BE2C (cell line): ENCODE results near the gene DNAH6.

Experiments
- DNase-seq: peaks from one replicate; pipeline ENCODE4 v3.0.0-alpha.2; 2020
- H3K27me3 ChIP-seq: fragments of 250-450 bp; sonication (Bioruptor Pico); 2 replicates; pipeline ENCODE4 v1.5.1; 2020; ENCODE audit warnings: mild to moderate bottlenecking
- H3K36me3 ChIP-seq: fragments of 250-450 bp; sonication (Bioruptor Pico); 2 replicates; pipeline ENCODE4 v1.5.1; 2020; ENCODE audit warnings: mild to moderate bottlenecking
- H3K4me1 ChIP-seq: fragments of 250-450 bp; sonication (Bioruptor Pico); 2 replicates; pipeline ENCODE4 v1.5.1; 2020
- H3K4me3 ChIP-seq: 2 replicates; pipeline ENCODE4 v1.5.1; 2011; ENCODE audit warnings: low read depth, low read length
- H3K9me3 ChIP-seq: fragments of 250-450 bp; sonication (Bioruptor Pico); 2 replicates; pipeline ENCODE4 v1.5.1; 2020
- TF ChIP-seq, protein P1 (sequence below): IDR thresholded peaks from 2 replicates; pipeline ENCODE4 v1.5.1; 2012; ENCODE audit warnings: mild to moderate bottlenecking, low read depth, low read length

DNAH6 gene

DNA sequence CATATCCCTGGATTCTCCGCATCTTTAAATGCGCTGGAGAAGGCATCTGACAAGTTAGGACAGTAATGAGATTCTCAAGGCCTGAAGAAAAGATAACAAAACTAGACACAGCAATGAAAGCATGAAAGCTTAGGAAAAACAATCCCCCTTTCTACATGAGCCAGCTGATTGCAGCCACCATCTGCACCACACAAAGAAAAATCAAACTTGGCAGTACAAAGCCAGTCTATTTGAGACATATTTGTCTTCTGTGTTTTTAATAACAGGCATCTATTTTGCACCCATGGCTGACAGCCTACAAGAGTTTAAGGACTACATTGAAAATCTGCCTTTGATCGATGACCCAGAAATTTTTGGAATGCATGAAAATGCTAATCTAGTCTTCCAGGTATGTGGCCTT, 281.0 kb downstream of the DNAH6 start:
- H3K4me3 ChIP-seq, result no peak overlapping the region
- H3K27me3 ChIP-seq, result no peaks in the 10 kb centered on the region
- no peak for DNase-seq
- TF ChIP-seq, protein P1, sequence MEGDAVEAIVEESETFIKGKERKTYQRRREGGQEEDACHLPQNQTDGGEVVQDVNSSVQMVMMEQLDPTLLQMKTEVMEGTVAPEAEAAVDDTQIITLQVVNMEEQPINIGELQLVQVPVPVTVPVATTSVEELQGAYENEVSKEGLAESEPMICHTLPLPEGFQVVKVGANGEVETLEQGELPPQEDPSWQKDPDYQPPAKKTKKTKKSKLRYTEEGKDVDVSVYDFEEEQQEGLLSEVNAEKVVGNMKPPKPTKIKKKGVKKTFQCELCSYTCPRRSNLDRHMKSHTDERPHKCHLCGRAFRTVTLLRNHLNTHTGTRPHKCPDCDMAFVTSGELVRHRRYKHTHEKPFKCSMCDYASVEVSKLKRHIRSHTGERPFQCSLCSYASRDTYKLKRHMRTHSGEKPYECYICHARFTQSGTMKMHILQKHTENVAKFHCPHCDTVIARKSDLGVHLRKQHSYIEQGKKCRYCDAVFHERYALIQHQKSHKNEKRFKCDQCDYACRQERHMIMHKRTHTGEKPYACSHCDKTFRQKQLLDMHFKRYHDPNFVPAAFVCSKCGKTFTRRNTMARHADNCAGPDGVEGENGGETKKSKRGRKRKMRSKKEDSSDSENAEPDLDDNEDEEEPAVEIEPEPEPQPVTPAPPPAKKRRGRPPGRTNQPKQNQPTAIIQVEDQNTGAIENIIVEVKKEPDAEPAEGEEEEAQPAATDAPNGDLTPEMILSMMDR, result no peak
- H3K9me3 ChIP-seq, result no peaks in the 10 kb centered on the region
- H3K36me3 ChIP-seq, result no peaks in the 10 kb centered on the region
- H3K4me1 ChIP-seq, result no peaks in the 10 kb centered on the region

DNA sequence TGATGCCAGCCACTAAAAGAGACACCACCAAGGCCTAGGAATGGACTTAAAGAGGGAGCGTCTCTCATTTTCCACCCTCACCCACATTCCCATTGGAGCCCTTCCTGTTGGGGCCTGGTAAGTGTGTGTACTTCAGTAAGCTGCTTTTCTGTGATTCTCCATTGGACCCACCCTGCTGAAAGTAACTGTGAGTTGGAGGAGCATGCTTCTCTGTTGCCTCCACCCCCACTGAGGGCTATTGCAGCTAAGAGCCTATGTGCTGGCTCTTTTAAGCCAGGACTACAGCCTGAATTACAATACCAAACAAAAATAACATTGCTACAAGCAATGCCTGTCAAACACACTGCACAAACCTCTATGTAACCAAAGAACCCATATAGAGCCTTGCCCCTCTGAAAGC, 283.5 kb downstream of the DNAH6 start:
- H3K4me3 ChIP-seq, result no peak overlapping the region
- H3K9me3 ChIP-seq, result no peaks in the 10 kb centered on the region
- H3K27me3 ChIP-seq, result no peaks in the 10 kb centered on the region
- no peak for DNase-seq
- TF ChIP-seq, protein P1, result no peak
- H3K4me1 ChIP-seq, result no peaks in the 10 kb centered on the region
- no peaks in the 10 kb centered on the region for H3K36me3 ChIP-seq

DNA sequence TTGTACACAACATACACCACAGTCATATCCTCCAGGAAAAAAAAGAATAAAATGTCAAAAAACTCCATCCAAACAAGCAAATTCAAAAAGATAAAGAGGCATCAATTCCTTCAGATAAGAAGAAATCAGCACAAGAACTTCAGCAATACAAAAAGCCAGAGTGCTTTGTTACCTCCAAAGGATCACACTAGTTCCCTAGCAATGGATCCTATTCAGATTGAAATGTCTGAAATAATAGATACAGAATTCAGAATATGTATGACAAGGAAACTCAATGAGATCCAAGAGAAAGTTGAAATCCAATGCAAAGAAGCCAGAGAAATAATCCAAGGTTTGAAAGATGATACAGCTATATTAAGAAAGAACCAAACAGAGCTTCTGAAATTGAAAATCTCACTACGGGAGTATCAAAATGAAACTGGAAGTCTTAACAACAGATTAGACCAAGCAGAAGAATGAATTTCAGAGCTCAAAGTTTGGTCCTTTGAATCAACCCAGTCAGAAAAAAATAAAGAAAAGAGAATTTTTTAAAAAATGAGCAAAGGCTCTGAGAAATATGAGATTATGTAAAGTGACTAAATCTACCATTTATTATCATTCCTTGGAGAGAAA, 284.0 kb downstream of the DNAH6 start:
- Histone ChIP-seq H3K9me3 (no peaks in the 10 kb centered on the region), H3K4me3 (no peak overlapping the region), H3K4me1 (no peaks in the 10 kb centered on the region), H3K36me3 (no peaks in the 10 kb centered on the region), H3K27me3 (no peaks in the 10 kb centered on the region)
- TF ChIP-seq, protein P1, result no peak
- no peak for DNase-seq

DNA sequence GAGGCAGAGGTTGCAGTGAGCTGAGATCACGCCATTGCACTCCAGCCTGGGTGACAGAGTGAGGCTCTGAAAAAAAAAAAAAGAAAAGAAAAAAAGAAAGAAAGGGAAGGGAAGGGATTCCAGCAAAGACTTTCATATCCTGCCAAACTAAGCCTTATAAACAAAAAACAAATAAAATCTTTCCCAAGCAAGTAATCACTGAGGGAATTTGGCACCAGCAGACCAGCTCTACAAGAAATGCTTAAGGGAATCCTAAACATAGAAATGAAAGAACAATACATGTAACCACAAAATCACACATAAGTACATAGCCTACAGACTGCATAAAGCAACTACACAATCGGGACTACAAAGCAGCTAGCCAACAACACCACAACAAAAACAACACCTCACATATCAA, 285.5 kb downstream of the DNAH6 start:
- Histone ChIP-seq H3K9me3 (no peaks in the 10 kb centered on the region), H3K36me3 (no peaks in the 10 kb centered on the region), H3K27me3 (no peaks in the 10 kb centered on the region), H3K4me3 (no peak overlapping the region), H3K4me1 (no peaks in the 10 kb centered on the region)
- no peak for DNase-seq
- TF ChIP-seq, protein P1, result no peak

DNA sequence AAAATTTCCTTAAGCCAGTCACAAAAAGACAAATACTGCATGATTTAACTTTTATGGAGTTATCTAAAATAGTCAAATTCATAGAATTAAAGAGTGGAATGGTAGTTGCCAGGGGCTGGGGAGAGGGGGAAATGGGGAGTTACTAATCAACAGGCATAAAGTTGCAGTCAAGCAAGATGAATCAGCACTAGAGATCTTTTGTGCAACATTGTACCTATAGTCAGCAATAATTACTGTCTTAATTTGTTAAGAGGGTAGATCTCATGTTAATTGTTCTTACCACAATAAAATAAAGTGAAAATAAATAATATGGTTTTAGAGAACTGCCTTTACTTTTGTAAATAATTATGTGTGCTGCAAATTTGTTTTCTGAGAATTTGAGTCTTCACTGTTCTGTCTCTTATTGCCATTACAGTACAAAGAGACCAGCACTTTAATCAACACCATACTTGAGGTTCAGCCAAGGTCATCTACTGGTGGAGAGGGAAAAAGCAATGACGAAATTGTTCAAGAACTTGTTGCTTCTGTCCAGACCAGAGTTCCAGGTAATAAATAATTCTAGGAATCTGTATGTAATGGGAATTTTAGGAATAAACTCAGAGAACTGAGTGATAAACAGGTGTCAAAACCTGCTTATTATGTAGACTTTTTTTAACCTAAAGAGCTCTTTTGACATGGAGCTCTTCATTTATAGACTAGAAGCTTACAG, 289.1 kb downstream of the DNAH6 start:
- TF ChIP-seq, protein P1, result no peak
- Histone ChIP-seq H3K4me1 (no peaks in the 10 kb centered on the region), H3K27me3 (no peaks in the 10 kb centered on the region), H3K36me3 (no peaks in the 10 kb centered on the region), H3K9me3 (no peaks in the 10 kb centered on the region), H3K4me3 (no peak overlapping the region)
- DNase-seq, result no peak

DNA sequence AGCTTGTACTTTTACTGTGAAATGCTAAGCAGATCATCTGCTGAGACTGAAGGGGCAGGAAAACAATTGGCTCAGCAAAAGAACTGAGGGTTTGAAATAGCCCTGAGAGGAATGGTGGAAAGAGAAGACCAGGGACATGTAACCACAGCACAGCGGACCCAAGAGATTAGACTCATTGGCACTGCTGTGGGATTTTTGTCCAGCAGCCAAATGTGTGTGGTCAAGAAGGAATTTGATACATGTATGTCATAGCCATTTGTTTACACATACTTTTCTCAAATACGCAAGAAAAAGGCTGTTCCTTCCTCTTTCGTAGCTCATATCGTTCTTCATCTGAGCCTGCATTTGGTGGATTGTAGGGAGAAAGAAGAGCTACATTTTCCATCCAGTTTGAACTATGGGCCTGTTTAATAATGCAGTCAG, 290.8 kb downstream of the DNAH6 start:
- H3K27me3 ChIP-seq, result no peaks in the 10 kb centered on the region
- H3K4me1 ChIP-seq, result no peaks in the 10 kb centered on the region
- TF ChIP-seq, protein P1, result no peak
- no peaks in the 10 kb centered on the region for H3K9me3 ChIP-seq
- no peak for DNase-seq
- no peaks in the 10 kb centered on the region for H3K36me3 ChIP-seq
- no peak overlapping the region for H3K4me3 ChIP-seq
